GM12878 (cell line): ENCODE measurements around the gene WDR86.

Experiments used
- CEBPB ChIP-seq, 2 experiments: fragments of 150-350 bp in 1 of 2; IDR thresholded peaks; 2 replicates each; pipeline ENCODE4 v1.6.1; 2012 to 2014; ENCODE audit warnings: low read depth in 2 of 2, low read length in 2 of 2, borderline replicate concordance in 1 of 2, inconsistent platforms in 1 of 2
- EP300 ChIP-seq, 2 experiments: fragments of 150-350 bp in 1 of 2; IDR thresholded peaks; 2 replicates each; pipeline ENCODE4 v1.6.1; 2011 to 2012; ENCODE audit warnings: low read depth in 2 of 2, low read length in 2 of 2, borderline replicate concordance in 1 of 2, improper control_type of control experiment in 1 of 2, inconsistent platforms in 1 of 2; ENCODE audit not compliant: control insufficient read depth in 1 of 2
- NFIC ChIP-seq: IDR thresholded peaks from 2 replicates; pipeline ENCODE4 v1.6.1; 2012; ENCODE audit warnings: low read depth, mild to moderate bottlenecking, inconsistent platforms, low read length, moderate library complexity
- NFYB ChIP-seq: IDR thresholded peaks from 2 replicates; pipeline ENCODE4 v1.6.1; 2011; ENCODE audit warnings: low read depth, mild to moderate bottlenecking, low read length, improper control_type of control experiment, moderate library complexity; ENCODE audit not compliant: insufficient read depth
- ZNF274 ChIP-seq: IDR thresholded peaks from one replicate; pipeline ENCODE4 v1.8.0; 2011; ENCODE audit not compliant: insufficient read length, insufficient read depth
- TF ChIP-seq, protein P1 (sequence below): IDR thresholded peaks from 2 replicates; pipeline ENCODE4 v1.6.1; 2012; ENCODE audit warnings: mild to moderate bottlenecking, low read depth, low read length
- TF ChIP-seq, protein P2 (sequence below), 3 experiments: IDR thresholded peaks in 2 of 3; conservative IDR thresholded peaks in 1 of 3; 2 replicates each; pipeline ENCODE4 v1.5.1; 2011; ENCODE audit warnings: low read depth in 3 of 3, low read length in 3 of 3, mild to moderate bottlenecking in 3 of 3, control low read depth in 2 of 3, moderate library complexity in 2 of 3, inconsistent platforms in 1 of 3, mixed read lengths in 1 of 3; ENCODE audit not compliant: control insufficient read depth in 2 of 3, insufficient read depth in 1 of 3; ENCODE audit errors: extremely low read depth in 1 of 3

DNA sequence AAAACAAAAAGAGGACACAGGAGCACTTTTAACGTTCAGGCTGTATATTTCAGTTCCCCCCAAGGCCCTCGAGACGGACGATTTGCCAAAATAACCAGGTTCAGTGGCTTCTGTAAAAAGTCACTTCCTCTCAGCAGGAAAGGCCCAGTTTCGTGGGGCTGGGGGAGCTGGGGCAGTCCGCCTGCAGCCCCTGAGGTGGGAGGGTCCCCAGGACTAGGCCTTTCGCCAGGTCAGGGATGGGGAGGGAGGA lies 28.8 kb downstream of the WDR86 start:
- TF ChIP-seq, protein P1, sequence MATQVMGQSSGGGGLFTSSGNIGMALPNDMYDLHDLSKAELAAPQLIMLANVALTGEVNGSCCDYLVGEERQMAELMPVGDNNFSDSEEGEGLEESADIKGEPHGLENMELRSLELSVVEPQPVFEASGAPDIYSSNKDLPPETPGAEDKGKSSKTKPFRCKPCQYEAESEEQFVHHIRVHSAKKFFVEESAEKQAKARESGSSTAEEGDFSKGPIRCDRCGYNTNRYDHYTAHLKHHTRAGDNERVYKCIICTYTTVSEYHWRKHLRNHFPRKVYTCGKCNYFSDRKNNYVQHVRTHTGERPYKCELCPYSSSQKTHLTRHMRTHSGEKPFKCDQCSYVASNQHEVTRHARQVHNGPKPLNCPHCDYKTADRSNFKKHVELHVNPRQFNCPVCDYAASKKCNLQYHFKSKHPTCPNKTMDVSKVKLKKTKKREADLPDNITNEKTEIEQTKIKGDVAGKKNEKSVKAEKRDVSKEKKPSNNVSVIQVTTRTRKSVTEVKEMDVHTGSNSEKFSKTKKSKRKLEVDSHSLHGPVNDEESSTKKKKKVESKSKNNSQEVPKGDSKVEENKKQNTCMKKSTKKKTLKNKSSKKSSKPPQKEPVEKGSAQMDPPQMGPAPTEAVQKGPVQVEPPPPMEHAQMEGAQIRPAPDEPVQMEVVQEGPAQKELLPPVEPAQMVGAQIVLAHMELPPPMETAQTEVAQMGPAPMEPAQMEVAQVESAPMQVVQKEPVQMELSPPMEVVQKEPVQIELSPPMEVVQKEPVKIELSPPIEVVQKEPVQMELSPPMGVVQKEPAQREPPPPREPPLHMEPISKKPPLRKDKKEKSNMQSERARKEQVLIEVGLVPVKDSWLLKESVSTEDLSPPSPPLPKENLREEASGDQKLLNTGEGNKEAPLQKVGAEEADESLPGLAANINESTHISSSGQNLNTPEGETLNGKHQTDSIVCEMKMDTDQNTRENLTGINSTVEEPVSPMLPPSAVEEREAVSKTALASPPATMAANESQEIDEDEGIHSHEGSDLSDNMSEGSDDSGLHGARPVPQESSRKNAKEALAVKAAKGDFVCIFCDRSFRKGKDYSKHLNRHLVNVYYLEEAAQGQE = no peak
- TF ChIP-seq CEBPB (IDR thresholded peaks at IDR 0.05; ENCODE audit: borderline replicate concordance in 1 of 2, low read depth in 2 of 2, low read length in 2 of 2) (no peak), NFIC (no peak), NFYB (no peak), EP300 (IDR thresholded peaks at IDR 0.05; ENCODE audit: borderline replicate concordance in 1 of 2, control insufficient read depth in 1 of 2, low read depth in 2 of 2, low read length in 2 of 2) (no peak), ZNF274 (no peak)
- TF ChIP-seq, protein P2, sequence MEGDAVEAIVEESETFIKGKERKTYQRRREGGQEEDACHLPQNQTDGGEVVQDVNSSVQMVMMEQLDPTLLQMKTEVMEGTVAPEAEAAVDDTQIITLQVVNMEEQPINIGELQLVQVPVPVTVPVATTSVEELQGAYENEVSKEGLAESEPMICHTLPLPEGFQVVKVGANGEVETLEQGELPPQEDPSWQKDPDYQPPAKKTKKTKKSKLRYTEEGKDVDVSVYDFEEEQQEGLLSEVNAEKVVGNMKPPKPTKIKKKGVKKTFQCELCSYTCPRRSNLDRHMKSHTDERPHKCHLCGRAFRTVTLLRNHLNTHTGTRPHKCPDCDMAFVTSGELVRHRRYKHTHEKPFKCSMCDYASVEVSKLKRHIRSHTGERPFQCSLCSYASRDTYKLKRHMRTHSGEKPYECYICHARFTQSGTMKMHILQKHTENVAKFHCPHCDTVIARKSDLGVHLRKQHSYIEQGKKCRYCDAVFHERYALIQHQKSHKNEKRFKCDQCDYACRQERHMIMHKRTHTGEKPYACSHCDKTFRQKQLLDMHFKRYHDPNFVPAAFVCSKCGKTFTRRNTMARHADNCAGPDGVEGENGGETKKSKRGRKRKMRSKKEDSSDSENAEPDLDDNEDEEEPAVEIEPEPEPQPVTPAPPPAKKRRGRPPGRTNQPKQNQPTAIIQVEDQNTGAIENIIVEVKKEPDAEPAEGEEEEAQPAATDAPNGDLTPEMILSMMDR (IDR thresholded peaks at IDR 0.05 in 2 of 3, conservative IDR thresholded peaks at IDR 0.05 in 1 of 3; ENCODE audit: control insufficient read depth in 2 of 3, extremely low read depth in 1 of 3, insufficient read depth in 1 of 3, low read depth in 3 of 3, low read length in 3 of 3) = no peak
